Measurements from ENCODE around the gene HS3ST3A1.

The HS3ST3A1 gene

DNA sequence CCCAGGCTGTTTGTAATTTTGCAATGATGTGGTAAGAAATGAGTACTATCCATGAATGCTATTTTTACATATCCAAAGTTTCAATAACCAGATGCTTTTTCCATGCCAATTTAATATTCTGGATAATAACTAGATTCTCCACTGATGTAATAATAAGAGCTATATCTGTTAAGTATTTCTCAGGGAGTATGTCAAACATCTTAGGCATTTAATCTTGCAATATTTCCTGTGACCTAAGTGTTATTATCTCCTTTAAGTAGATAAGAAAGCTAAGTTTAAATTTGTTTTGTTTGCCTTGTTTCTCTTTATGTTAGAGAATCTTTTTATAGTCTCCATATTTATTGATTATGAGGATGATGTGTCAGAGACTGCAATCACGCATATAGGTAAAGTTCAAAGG lies 32.3 kb upstream of the HS3ST3A1 start:
- Histone ChIP-seq H3K4me1 (ENCODE audit: control insufficient read depth, insufficient read depth, low read length) (no peaks in the 10 kb centered on the region), H3K9ac (ENCODE audit: low read length) (no peak overlapping the region), H3K9me3 (ENCODE audit: control insufficient read depth, low read length) (no peaks in the 10 kb centered on the region), H3K4me3 (ENCODE audit: low read length) (no peak overlapping the region), H3K27me3 (replicated peaks; ENCODE audit: control insufficient read depth, insufficient read depth, low read length) (no peaks in the 10 kb centered on the region), H3K36me3 (ENCODE audit: control insufficient read depth, insufficient read depth, low read length, severe bottlenecking) (no peaks in the 10 kb centered on the region)
- no peak for DNase-seq (ENCODE audit: low read depth)

DNA sequence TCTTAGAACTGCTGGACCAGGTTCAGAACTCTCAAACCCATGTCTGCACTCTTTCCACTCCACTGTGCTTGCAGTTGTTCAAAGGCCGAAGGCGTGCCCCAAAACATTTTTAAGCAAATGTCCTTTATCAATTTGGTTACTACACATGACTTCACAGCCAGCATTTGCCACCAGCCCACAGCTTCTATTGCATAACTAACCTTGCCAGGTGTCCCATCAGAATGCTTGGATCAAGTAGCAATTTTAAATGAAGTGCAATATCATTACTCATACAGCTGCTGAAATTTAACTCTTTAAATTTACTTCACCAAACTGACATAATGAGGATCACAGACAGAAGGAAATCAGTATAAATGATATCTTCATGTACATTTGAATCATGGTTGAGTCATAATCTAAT lies 29.8 kb upstream of the HS3ST3A1 start:
- Histone ChIP-seq H3K27me3 (replicated peaks; ENCODE audit: control insufficient read depth, insufficient read depth, low read length) (no peaks in the 10 kb centered on the region), H3K9ac (ENCODE audit: low read length) (no peak overlapping the region), H3K4me3 (ENCODE audit: low read length) (no peak overlapping the region), H3K9me3 (ENCODE audit: control insufficient read depth, low read length) (no peaks in the 10 kb centered on the region), H3K36me3 (ENCODE audit: control insufficient read depth, insufficient read depth, low read length, severe bottlenecking) (no peaks in the 10 kb centered on the region), H3K4me1 (ENCODE audit: control insufficient read depth, insufficient read depth, low read length) (no peaks in the 10 kb centered on the region)
- DNase-seq (ENCODE audit: low read depth), result no peak

- Histone ChIP-seq H3K27me3 (replicated peaks; ENCODE audit: control insufficient read depth, insufficient read depth, low read length) (no peaks in the 10 kb centered on the region), H3K9me3 (ENCODE audit: control insufficient read depth, low read length) (peaks cover 7% of the 10 kb centered on the region), H3K9ac (ENCODE audit: low read length) (no peak overlapping the region), H3K4me3 (ENCODE audit: low read length) (no peak overlapping the region), H3K4me1 (ENCODE audit: control insufficient read depth, insufficient read depth, low read length) (no peaks in the 10 kb centered on the region), H3K36me3 (ENCODE audit: control insufficient read depth, insufficient read depth, low read length, severe bottlenecking) (no peaks in the 10 kb centered on the region)
- peak; percentile 43 for DNase-seq (ENCODE audit: low read depth)
These were observed 25.0 kb upstream of the HS3ST3A1 start for GRCh38 chr17:13626703-13627102.

GRCh38 chr17:13619462-13619861 lies 17.7 kb upstream of the HS3ST3A1 start:
- Histone ChIP-seq H3K4me3 (ENCODE audit: low read length) (no peak overlapping the region), H3K4me1 (ENCODE audit: control insufficient read depth, insufficient read depth, low read length) (no peaks in the 10 kb centered on the region), H3K9ac (ENCODE audit: low read length) (no peak overlapping the region), H3K36me3 (ENCODE audit: control insufficient read depth, insufficient read depth, low read length, severe bottlenecking) (no peaks in the 10 kb centered on the region), H3K27me3 (replicated peaks; ENCODE audit: control insufficient read depth, insufficient read depth, low read length) (no peaks in the 10 kb centered on the region), H3K9me3 (ENCODE audit: control insufficient read depth, low read length) (peaks cover 14% of the 10 kb centered on the region)
- DNase-seq (ENCODE audit: low read depth), result no peak

- Histone ChIP-seq H3K4me3 (ENCODE audit: low read length) (no peak overlapping the region), H3K27me3 (replicated peaks; ENCODE audit: control insufficient read depth, insufficient read depth, low read length) (no peaks in the 10 kb centered on the region), H3K9me3 (ENCODE audit: control insufficient read depth, low read length) (peaks cover 12% of the 10 kb centered on the region), H3K4me1 (ENCODE audit: control insufficient read depth, insufficient read depth, low read length) (no peaks in the 10 kb centered on the region), H3K36me3 (ENCODE audit: control insufficient read depth, insufficient read depth, low read length, severe bottlenecking) (no peaks in the 10 kb centered on the region), H3K9ac (ENCODE audit: low read length) (no peak overlapping the region)
- no peak for DNase-seq (ENCODE audit: low read depth)
These were observed 14.3 kb upstream of the HS3ST3A1 start for GRCh38 chr17:13616031-13616430.

GRCh38 chr17:13609941-13610340 lies 8.2 kb upstream of the HS3ST3A1 start:
- no peak overlapping the region for H3K4me3 ChIP-seq (ENCODE audit: low read length)
- H3K4me1 ChIP-seq (ENCODE audit: control insufficient read depth, insufficient read depth, low read length), result no peaks in the 10 kb centered on the region
- no peak for DNase-seq (ENCODE audit: low read depth)
- no peaks in the 10 kb centered on the region for H3K36me3 ChIP-seq (ENCODE audit: control insufficient read depth, insufficient read depth, low read length, severe bottlenecking)
- H3K9me3 ChIP-seq (ENCODE audit: control insufficient read depth, low read length), result peaks cover 10% of the 10 kb centered on the region
- H3K9ac ChIP-seq (ENCODE audit: low read length), result no peak overlapping the region
- H3K27me3 ChIP-seq (replicated peaks; ENCODE audit: control insufficient read depth, insufficient read depth, low read length), result no peaks in the 10 kb centered on the region

- peak; percentile 54 for DNase-seq (ENCODE audit: low read depth)
- peaks cover 12% of the 10 kb centered on the region for H3K4me1 ChIP-seq (ENCODE audit: control insufficient read depth, insufficient read depth, low read length)
- peak overlapping the region; percentile 80 for H3K9ac ChIP-seq (ENCODE audit: low read length)
- no peaks in the 10 kb centered on the region for H3K27me3 ChIP-seq (replicated peaks; ENCODE audit: control insufficient read depth, insufficient read depth, low read length)
- H3K9me3 ChIP-seq (ENCODE audit: control insufficient read depth, low read length), result no peaks in the 10 kb centered on the region
- peak overlapping the region; percentile 85 for H3K4me3 ChIP-seq (ENCODE audit: low read length)
- H3K36me3 ChIP-seq (ENCODE audit: control insufficient read depth, insufficient read depth, low read length, severe bottlenecking), result no peaks in the 10 kb centered on the region
These were observed 380 bp downstream of the HS3ST3A1 start for GRCh38 chr17:13601322-13601775.

GRCh38 chr17:13600475-13601321 lies 1.0 kb downstream of the HS3ST3A1 start:
- Histone ChIP-seq H3K9ac (ENCODE audit: low read length) (peak overlapping the region; percentile 80), H3K27me3 (replicated peaks; ENCODE audit: control insufficient read depth, insufficient read depth, low read length) (no peaks in the 10 kb centered on the region), H3K4me3 (ENCODE audit: low read length) (peak overlapping the region; percentile 85), H3K9me3 (ENCODE audit: control insufficient read depth, low read length) (no peaks in the 10 kb centered on the region), H3K36me3 (ENCODE audit: control insufficient read depth, insufficient read depth, low read length, severe bottlenecking) (no peaks in the 10 kb centered on the region), H3K4me1 (ENCODE audit: control insufficient read depth, insufficient read depth, low read length) (peaks cover 17% of the 10 kb centered on the region)
- DNase-seq (ENCODE audit: low read depth), result peak; percentile 60

DNA sequence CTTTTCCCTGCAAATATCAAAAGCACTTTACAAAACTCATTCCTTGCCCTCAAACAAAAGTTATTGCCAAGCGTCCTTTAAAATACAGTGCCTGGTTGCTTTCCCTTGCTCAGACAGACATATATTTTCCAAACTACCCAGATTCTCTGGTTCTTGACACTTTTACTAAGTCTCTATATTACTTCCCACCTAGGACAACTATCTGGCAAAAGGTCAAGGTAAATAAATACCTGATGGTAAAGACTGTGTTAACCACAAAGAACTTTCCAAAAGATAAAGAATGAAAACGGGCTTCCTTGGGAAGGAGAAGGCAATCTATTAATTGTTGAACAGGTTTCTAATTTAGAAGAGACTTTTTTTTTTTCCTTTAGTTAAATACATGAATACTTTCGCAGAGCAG lies 1.9 kb downstream of the HS3ST3A1 start:
- Histone ChIP-seq H3K4me1 (ENCODE audit: control insufficient read depth, insufficient read depth, low read length) (peaks cover 25% of the 10 kb centered on the region), H3K27me3 (replicated peaks; ENCODE audit: control insufficient read depth, insufficient read depth, low read length) (no peaks in the 10 kb centered on the region), H3K9me3 (ENCODE audit: control insufficient read depth, low read length) (no peaks in the 10 kb centered on the region), H3K4me3 (ENCODE audit: low read length) (peak overlapping the region; percentile 85), H3K36me3 (ENCODE audit: control insufficient read depth, insufficient read depth, low read length, severe bottlenecking) (no peaks in the 10 kb centered on the region), H3K9ac (ENCODE audit: low read length) (peak overlapping the region; percentile 80)
- no peak for DNase-seq (ENCODE audit: low read depth)

DNA sequence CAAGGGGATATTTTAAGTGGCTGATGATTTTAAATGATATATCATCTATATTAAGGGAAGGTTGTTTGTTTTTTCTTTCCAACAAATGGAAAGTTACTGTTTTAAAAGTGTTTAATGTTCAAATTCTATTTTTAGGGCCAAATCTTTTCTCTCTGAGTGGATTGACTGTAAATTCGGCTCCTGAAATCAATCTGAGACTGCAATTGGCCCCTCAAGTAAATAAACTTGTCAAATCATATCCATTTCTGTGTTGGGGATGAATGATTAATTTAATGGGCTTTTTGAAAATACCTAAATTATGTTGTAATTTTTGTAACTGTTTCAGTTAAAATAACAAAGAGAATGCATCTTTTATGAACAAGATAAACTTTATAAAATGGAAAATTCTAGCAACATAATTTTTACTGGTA lies 2.6 kb downstream of the HS3ST3A1 start:
- H3K4me1 ChIP-seq (ENCODE audit: control insufficient read depth, insufficient read depth, low read length), result peaks cover 32% of the 10 kb centered on the region

GRCh38 chr17:13598353-13599167 lies 3.2 kb downstream of the HS3ST3A1 start:
- Histone ChIP-seq H3K9ac (ENCODE audit: low read length) (peak overlapping the region; percentile 80), H3K27me3 (replicated peaks; ENCODE audit: control insufficient read depth, insufficient read depth, low read length) (no peaks in the 10 kb centered on the region), H3K4me1 (ENCODE audit: control insufficient read depth, insufficient read depth, low read length) (peaks cover 38% of the 10 kb centered on the region), H3K9me3 (ENCODE audit: control insufficient read depth, low read length) (no peaks in the 10 kb centered on the region), H3K36me3 (ENCODE audit: control insufficient read depth, insufficient read depth, low read length, severe bottlenecking) (no peaks in the 10 kb centered on the region), H3K4me3 (ENCODE audit: low read length) (peak overlapping the region; percentile 46)
- no peak for DNase-seq (ENCODE audit: low read depth)

More for the DNA sequence above, 2.6 kb downstream of the HS3ST3A1 start:
- Histone ChIP-seq H3K27me3 (replicated peaks; ENCODE audit: control insufficient read depth, insufficient read depth, low read length) (no peaks in the 10 kb centered on the region), H3K4me3 (ENCODE audit: low read length) (peak overlapping the region; percentile 85), H3K9me3 (ENCODE audit: control insufficient read depth, low read length) (no peaks in the 10 kb centered on the region), H3K9ac (ENCODE audit: low read length) (peak overlapping the region; percentile 80), H3K36me3 (ENCODE audit: control insufficient read depth, insufficient read depth, low read length, severe bottlenecking) (no peaks in the 10 kb centered on the region)
- no peak for DNase-seq (ENCODE audit: low read depth)

All from adipocyte (in vitro differentiated cells).